Stimulated activated CD4-positive, alpha-beta T cell treated with anti-CD3 and anti-CD28 coated beads, Interleukin-12 subunit alpha, Interleukin-12 subunit beta, amount 100 ng/mL, for 48 hours (primary cell): ENCODE results near the gene TP53BP1.

Source experiments
- DNase-seq, 3 donors: peaks; one replicate each; pipeline ENCODE4 v3.0.0-alpha.2; 2020; ENCODE audit warnings: low read depth in 2 of 3, low spot score in 1 of 3

The TP53BP1 gene

GRCh38 chr15:43520138-43520537, 27.2 kb upstream of the TP53BP1 start:
- DNase-seq = no peak

- DNase-seq = no peak
These were observed 26.2 kb upstream of the TP53BP1 start for GRCh38 chr15:43519196-43519595.

- DNase-seq = no peak
These were observed 25.3 kb upstream of the TP53BP1 start for GRCh38 chr15:43518197-43518761.

GRCh38 chr15:43517354-43518196, 24.6 kb upstream of the TP53BP1 start, which contains the start of gene MAP1A:
MAP1A (plus strand) TSS chr15:43517608; CDS start chr15:43521474, 3,866 bp downstream.
- no peak for DNase-seq

DNA sequence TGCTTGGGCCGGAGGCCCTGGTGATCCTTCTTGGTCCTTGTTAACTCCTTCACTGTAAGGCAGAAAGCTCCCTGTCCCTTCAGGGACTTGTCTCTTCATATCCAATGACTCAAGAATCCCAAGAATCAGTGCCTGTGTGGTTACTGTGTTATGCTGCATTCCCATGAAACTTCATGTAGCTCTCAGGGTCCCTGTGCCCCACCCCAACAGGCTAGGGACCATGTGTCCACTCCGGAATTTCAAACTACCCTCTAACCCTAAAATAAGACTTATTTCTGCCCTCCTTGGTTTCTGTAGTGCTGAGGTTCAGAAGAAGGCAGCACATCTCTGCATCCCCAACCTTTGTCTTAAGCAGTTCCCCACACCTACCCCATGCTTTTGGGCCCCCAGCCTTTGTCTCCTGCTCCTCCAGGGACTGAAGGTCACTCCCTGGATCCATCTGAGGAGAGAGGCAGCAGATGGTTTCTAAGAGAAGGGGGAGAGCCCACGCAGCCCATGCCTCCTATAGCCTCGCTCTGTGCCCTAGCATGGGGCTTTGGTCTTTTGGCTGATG, 23.9 kb upstream of the TP53BP1 start:
- no peak for DNase-seq

- no peak for DNase-seq
These were observed 23.2 kb upstream of the TP53BP1 start for GRCh38 chr15:43516185-43516584.

DNA sequence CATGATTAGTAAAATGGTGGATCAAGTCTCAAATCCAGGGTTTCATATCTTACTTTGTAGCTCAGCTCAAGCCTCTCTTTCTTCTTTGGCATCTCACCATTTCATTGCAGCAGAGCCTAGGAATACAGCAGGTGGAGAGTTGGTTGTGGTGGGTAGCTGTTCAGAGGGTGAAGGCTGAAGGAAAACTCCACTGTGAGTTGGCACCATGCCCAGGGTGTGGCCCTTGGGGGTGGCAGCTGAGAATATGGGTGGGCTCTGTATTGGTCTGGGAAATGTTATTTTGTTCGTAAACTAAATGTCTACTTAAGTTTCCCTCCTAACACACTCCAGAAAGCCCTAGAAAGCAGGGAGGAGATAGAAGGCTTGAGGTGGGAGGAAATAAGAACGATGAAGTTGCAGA, 22.8 kb upstream of the TP53BP1 start:
- DNase-seq = no peak

DNA sequence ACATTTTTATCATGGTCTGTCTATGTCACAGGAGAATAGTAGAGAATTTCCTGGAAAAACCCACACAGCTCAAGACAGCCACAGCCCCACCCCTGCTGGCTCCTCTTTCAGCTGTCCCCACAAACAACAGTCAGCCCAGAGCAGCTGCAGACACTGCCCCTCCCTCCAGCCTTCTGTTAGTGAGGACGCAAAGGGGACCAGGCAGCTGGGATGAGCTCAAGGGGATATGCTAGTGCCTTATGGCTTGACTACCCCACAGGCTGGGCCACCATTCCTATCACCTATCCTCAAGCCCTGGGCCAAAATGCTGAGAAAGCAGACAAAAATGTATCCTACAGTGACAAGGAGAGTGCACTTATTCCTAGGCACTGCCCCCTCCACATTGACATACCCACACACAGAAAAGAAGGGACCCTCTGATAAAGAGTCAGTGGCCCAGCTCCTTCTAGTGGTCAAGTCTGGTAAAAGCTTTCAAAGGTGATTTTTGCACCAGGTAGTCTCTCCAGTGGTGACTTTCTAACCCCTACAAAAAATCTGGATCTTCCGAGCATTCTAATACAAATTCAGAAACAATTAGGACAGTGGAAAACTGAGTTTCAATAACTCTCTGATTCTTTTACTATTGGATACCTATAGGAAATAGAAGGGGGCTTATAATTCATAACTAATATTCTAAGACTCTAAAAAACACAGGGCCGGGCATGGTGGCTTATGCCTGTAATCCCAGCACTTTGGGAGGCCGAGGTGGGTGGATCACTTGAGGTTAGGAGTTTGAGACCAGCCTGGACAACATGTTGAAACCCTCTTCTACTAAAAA, 21.5 kb upstream of the TP53BP1 start:
- DNase-seq = no peak

DNA sequence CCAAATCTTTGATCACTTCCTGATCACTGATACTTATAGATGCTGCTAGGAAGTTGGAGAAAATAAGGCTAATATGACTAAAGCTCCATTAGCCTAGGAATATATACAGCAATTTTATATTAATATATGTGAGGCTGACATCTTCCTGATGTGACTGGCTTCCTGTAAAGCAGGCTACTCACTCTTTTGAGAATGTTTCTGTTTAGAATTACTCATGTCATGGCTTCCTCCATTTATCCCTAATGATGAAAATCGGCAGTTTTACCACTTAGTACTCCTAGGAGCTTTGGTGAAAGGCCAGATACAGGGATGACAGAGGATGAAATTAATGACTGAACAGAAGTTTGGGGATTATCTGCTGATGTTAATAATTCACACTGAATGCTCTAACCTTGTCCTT, 20.6 kb upstream of the TP53BP1 start:
- DNase-seq = no peak

DNA sequence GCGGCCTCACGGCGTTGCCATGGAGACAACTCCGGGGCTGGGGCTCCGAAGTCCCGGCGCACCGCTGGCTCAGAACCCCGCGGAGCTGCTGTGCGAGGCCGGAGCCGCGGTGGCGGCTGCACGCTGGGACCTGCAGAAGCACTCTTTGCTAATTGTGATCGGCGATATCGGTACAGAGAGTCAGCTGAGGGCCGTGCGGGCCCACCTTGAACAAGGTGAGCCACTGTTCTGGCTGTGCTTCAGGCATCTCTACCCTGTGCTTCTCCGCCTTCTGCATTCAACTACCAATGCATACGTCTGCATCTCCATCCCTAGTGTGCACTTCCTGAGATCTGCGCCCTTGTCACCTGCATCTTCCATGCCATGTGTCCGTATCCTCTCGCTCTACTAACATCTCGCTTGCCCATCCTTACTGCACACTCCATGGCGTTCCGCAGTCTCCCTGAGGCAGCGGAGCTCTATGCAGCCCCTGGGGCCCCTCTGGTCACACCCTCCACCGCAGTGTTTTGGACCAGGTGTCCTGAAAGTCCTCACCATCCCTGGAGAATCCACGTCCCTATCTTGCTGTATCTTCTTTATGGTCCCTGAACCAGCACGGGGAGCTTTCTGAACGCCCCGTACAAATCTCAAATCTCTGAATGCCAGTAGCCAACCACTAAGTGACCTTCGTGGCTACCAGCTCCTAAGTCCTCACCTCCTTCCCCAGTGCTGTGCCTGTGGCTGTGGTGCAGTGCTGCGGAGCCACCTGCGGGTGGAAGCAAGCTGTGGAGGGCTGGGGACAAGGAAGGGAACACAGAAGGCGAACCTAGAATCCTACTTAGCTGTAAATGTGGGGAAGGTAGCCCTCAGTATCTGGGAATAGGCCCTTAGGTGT, 18.3 kb upstream of the TP53BP1 start:
- no peak for DNase-seq

GRCh38 chr15:43510200-43511011, 17.4 kb upstream of the TP53BP1 start:
- peak; percentile 93 to 97 (median 94) for DNase-seq

DNA sequence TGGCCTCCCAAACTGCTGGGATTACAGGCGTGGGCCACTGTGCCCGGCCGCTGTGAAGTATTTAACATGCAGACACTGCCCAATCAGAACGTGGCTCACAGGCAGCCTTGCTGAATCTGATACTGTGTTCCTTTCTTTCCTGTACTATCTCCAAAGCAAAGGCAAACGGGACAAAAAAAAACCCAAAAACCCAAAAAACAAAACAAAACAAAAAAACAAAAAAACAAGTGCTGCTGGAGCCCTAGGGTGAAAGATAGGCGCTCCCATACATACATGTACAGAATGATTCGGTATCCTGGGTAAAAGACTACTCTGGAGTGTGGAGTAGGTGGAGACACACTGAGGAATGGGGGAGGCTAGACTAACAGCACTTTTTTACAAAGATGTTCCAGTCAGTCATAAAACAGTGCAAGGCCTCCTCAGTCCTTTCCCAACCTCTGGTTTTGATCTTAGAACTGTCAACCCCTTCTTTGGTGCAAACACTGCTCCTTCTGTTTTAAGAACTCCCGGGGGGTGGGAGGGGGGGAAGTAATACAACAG, 16.8 kb upstream of the TP53BP1 start:
- no peak for DNase-seq

DNA sequence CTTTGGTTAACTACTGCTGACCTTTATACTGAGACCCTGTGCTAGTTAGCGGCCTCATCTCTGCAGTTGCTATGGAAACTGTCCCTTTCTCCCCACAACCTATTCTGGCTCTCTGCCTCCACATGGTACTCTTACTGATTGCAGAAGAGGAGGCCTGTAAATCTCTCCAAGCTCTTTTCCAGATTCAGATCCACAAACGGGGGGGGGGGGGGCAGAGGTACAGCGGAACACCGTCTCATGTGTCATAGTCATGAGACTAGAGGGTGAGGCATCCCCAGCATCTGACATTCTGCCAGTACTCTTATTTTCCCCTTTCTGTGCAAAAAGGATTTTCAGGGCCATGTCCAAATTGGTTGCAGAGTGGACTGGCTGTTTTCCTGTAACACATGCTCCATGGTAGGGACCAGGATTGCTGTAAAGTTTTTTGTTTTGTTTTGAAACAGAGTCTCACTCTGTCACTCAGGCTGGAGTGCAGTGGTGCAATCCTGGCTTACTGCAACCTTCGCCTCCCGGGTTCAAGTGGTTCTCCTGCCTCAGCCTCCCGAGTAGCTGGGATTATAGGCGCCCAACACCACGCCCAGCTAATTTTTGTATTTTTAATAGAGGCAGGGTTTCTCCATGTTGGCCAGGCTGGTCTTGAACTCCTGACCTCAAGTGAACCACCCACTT, 16.2 kb upstream of the TP53BP1 start:
- DNase-seq = no peak

GRCh38 chr15:43508421-43508820, 15.5 kb upstream of the TP53BP1 start:
- no peak for DNase-seq

DNA sequence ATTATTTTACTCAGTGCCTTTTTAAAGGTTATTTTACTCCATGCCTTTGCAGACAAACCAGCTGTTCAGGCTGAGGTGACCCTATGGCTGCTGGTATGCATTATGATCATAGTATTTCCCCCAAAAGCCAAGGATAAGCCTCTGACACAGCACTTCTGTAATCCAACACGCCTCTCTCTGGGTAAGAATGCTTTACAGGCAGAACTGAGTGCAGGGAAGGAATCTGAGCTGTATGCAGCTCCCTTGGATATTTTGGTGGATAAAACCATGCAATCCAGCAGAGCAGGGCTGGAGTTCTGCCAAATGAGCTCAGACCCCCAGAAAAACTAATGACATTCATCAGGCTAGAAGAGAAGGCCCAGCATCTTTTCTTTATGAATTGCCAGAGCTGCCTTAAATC, 12.8 kb upstream of the TP53BP1 start:
- no peak for DNase-seq

DNA sequence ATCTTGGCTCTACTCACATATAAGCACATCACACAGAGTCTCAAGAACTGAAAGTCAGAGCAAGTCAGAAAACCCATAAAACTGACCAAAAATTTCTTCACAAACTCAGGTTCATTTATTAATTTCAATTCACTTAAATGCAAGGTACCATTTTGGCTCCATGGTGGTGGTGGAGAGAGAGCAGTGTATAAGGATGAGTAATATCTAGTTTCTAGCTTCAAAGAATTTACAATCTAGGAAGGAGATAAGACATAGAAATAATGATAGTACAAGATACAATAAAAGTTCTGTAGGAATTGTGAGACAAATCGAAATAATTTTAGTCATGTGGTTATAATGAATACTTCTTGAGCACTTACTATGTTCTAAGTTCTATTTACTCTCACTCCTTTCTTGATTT, 6.7 kb upstream of the TP53BP1 start:
- DNase-seq = no peak

- no peak for DNase-seq
These were observed 6.0 kb upstream of the TP53BP1 start for GRCh38 chr15:43498990-43499389.

DNA sequence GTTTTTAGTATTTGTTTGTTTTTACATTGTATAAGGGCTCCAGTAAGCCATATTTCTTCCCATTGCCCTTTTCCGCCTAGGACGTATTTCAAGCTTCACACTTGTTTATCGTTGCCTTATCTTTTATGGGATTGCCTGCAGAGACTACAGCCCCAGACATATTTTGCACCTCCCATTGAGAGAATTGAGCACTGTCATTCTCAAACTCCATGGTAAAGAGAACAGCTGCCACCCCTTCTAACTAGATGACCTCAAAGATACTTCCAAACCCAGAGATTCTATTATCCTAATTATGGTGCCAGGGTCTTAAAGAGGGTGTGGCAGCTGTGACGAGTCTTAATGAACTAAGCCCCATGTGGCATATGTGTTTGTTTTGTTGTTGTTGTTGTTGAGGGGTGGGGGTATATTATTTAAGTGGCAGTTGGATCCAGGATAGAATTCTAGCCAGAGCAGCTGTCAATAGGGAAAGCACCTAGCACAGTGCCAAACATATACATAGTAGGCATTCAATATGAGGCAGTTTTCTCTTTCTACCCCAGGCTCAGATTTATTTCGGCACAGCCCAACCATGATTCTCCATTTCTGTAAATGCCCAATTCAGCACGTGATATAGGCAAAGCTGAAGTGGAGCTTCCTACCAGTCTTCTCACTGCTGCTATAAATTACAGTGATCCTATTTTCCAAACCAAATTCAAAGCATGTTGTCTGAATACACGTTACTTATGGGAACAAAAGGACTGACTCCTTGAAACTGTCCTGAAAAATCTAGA, 932 bp upstream of the TP53BP1 start:
- DNase-seq = no peak
